ENCODE data around the gene CLCN2. TPM values are rescaled to one million over a fixed set of nuclear protein-coding genes. Genes with fewer than 3 reads are reported as not detected.

CLCN2 gene
- total RNA-seq: 4.4 and 4.6 TPM in 2 replicates

GRCh38 chr3:184361532-184361931 lies at the start of gene CLCN2, which contains the start of gene POLR2H:
TSS of gene CLCN2 (minus strand) at chr3:184361605. CDS start at chr3:184361479, 126 bp downstream.
TSS of gene POLR2H (plus strand) at chr3:184361710. CDS start at chr3:184363493, 1,783 bp downstream.

GRCh38 chr3:184379358-184380184 lies 18.2 kb upstream of the CLCN2 start, which contains the start of gene CHRD:
TSS of gene CHRD (plus strand) at chr3:184380054. CDS start at chr3:184380319, 265 bp downstream.

GRCh38 chr3:184377882-184378445 lies 16.6 kb upstream of the CLCN2 start, which contains the start of gene THPO:
TSS of gene THPO (minus strand) at chr3:184378207. CDS start at chr3:184376259, 1,948 bp downstream.

GRCh38 chr3:184337399-184337714 lies 24.0 kb downstream of the CLCN2 start, which contains the start of gene FAM131A:
TSS of gene FAM131A (plus strand) at chr3:184337600. CDS start at chr3:184337631, 31 bp downstream.

GRCh38 chr3:184314363-184314699 lies 47.1 kb downstream of the CLCN2 start, which contains the start of gene EIF4G1:
TSS of gene EIF4G1 (plus strand) at chr3:184314606. CDS start at chr3:184315797, 1,191 bp downstream.

GRCh38 chr3:184298759-184299487 lies 62.5 kb downstream of the CLCN2 start, which contains the start of gene PSMD2:
TSS of gene PSMD2 (plus strand) at chr3:184299241. CDS start at chr3:184299267, 26 bp downstream.

Small RNA genes within 50 kb of the gene (small RNA-seq; reads per million reads assigned to genes)
- gene SNORD66: 567 reads per million, percentile 99 among the genes with 10 or more reads in this experiment

Other genes with a start within 250 kb of the CLCN2 start
- gene EIF2B5, start 226.2 kb downstream of the CLCN2 start, total RNA-seq: 40.2 and 40.5 TPM in 2 replicates
- 31.6 and 34.0 TPM in 2 replicates for gene DVL3, start 206.2 kb downstream of the CLCN2 start, total RNA-seq
- gene AP2M1, start 186.8 kb downstream of the CLCN2 start, total RNA-seq: 389 and 410 TPM in 2 replicates
- 31.9 and 40.5 TPM in 2 replicates for gene ABCF3, start 175.4 kb downstream of the CLCN2 start, total RNA-seq
- under 0.01 and 0.10 TPM in 2 replicates for gene VWA5B2, start 132.0 kb downstream of the CLCN2 start, total RNA-seq
- 30.5 and 40.5 TPM in 2 replicates for gene ALG3, start 112.6 kb downstream of the CLCN2 start, total RNA-seq
- 3.3 and 6.2 TPM in 2 replicates for gene EEF1AKMT4, start 111.9 kb downstream of the CLCN2 start, total RNA-seq
- gene CAMK2N2, start 100.1 kb downstream of the CLCN2 start, total RNA-seq: not detected in 2 replicates
- gene ECE2, start 85.6 kb downstream of the CLCN2 start, total RNA-seq: not detected in 2 replicates
- 463 and 575 TPM in 2 replicates for gene PSMD2, start 62.4 kb downstream of the CLCN2 start, total RNA-seq
- gene EIF4G1, start 47.0 kb downstream of the CLCN2 start, total RNA-seq: 309 and 376 TPM in 2 replicates
- 26.9 and 28.7 TPM in 2 replicates for gene FAM131A, start 24.0 kb downstream of the CLCN2 start, total RNA-seq
- 78.7 and 87.9 TPM in 2 replicates for gene POLR2H, start 105 bp upstream of the CLCN2 start, total RNA-seq
- not detected in 2 replicates for gene THPO, start 16.6 kb upstream of the CLCN2 start, total RNA-seq
- gene CHRD, start 18.4 kb upstream of the CLCN2 start, total RNA-seq: under 0.01 and 0.19 TPM in 2 replicates
- gene EPHB3, start 200.2 kb upstream of the CLCN2 start, total RNA-seq: not detected in 2 replicates

All from vein endothelial cell (primary cell).